GM18508 (cell line): ENCODE results near the gene WWOX.

Experiments
- ATAC-seq: cut with Tn5 transposase; IDR thresholded peaks from one replicate; pipeline ENCODE4 v1.9.1; 2021; ENCODE audit warnings: moderate number of reproducible peaks; ENCODE audit not compliant: insufficient read depth, unreplicated experiment

The WWOX gene

DNA sequence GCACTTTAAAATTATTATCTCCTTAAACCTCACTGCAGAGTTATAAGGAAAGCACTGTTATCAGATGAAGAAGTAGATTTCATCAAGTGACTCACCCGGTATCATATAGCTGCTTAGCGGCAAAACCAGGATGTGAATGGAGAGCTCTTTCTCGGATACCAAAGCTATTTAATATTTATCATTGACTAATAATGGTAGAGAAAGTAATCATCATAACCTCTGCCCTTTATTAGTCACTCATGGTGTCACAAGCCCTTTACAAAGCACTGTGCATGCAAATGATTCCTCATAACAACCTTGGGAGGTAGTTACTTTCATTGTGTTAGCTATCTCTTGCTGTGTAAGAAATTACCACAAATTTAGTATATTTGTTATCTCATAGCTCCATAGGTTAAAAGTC lies 908.2 kb downstream of the WWOX start:
- ATAC-seq = peak; percentile 68

DNA sequence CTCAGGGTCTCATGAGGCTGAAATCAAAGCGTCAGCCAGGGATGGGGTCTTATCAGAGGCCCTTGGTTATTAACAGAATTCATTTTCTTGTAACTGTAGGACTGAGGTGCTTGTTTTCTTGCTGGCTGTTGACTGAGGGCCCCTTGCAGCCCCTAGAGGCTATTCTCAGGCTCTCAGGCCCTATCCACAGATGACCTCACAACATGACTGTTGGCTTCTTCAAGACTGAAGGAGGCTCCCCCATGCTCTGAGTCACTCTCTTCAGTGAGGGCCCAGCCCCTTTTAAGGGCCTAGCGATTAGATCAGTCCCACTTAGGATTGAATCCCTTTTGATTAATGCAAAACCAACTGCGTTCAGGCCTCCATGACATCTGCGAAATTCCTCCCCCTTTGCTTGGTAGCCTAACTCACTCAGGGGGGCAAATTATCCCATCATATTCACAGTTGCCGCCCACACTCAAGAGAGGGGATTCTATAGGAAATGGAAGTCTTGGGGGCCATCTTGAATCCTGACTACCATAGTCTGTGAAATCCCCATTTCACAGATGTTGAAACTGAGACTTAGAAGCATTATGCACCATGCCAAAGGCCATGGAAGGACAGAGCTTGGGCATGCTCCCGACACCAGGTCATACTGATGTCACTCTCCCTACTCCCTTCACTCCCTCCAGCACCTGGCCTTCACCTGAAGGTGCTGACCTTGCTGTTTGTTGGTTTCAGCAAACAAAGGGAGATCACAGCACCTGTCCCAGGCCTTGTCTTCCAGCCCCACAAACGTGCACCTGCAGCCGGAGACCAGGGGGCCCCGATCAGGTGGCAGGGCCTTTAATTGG lies 908.8 kb downstream of the WWOX start:
- no peak for ATAC-seq

DNA sequence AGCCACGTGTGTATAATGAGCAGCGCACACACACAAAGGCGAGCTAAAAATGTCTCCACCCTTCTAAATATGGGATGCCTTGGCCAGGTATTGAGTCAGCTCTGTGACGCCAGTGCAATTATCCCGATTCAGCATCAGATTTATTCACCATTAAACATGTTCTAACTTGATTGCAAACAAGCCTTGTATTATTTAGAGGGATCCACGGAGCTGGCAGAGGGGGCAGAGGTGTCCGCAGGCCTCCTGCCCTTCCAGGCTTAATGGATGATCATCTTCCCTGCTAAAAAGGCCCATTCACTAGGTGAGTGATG lies 909.4 kb downstream of the WWOX start:
- no peak for ATAC-seq

DNA sequence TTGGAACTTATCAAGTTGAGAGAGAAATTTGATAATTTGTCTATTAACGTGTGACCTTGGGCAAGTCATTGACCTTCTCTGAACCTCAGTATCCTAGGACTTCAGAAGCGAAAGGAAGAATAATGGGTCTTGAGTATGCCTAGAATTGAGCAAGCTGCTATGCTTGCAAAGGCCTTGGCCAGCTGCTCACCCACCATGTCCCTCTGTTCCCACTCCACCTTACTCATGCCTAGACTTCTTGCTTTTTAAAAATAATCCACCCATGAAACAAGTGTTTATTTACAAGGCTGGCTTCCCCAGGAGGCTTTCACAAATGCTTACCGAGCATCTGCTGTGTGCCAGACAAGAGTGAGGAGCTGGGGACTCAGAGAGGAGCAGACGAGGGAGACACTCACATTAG lies 910.4 kb downstream of the WWOX start:
- no peak for ATAC-seq

DNA sequence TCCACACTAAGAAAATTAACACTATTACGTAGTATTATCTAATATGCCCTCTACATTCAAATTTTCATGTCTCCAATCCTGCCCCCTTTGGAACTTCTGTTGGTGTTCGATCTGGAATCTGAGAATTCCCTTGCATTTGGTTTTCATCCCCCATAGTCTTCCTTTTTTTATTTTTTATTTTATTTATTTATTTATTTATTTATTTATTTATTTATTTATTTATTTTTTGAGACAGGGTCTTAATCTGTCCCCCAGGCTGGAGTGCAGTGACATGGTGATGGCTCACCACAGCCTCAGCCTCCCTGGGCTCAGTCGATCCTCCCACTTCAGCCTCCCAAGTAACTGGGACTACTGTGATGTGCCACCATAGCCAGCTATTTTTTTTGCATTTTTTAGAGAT lies 911.8 kb downstream of the WWOX start:
- ATAC-seq = no peak

DNA sequence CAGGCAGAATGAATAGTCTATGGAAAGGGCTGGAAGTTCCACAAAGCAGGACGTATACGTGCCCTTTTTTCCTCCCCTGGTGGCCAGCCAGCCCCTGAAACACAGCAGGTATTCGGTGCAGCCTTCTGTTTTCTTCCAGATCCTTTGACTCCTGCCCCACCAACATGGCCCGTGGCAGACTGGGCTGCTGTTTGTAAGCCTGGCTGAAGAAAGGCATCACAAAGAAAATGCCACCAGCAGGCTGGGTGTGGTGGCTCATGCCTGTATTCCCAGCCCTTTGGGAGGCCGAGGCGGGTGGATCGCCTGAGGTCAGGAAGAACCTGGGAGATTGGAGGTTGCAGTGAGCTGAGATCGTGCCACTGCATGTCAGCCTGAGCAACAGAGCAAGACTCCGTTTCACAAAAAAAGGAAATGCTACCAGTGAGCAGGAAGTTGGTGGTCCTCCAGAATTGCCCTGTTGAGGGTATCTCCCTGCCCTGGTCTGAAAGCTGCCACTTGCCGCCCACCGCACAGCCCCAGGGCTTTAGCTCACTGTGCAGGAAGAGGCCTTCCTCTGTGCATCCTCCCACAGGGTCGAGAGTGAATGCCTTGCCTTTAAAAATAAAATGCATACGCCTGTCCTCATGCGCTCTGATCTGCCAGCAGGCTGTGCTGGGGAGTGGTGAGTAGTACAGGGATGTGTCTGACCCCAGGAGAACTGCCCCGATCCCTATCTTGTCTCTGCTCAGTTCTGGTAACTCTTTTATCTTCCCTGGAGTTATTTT lies 913.4 kb downstream of the WWOX start:
- no peak for ATAC-seq

DNA sequence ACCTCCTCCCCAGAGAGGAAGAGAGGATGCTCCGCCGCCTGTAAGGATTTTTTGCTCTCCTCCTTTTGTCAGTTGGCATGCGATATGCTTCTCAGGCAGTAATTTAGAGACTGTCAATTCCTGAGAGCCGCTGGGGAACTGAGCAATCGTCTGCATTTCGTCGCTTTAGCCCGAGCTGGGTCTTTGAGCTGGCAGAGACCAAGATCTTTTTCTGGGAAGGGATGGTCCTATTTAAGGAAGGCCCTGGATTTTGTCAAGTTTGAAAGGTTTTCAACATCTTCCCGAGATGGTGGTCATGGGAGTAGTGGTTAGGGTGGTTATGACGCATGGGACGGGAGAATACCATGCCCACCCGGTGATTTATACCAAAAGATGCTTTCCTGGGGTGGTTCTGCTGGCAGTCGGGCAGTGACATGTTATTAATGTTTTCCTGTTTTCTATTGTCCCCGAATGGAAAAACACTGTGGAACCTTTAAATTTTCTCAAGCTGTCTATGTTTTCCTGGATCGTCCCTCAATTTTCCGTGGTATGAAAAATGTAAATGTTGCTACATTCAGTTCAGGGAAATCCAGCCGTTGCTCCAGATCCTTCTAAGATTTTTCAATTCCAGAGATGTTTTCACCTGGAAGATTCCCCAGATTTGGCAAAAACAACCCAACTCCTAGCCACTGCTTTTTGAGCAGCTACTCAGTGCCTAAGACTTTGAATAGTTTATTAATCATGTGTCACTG lies 914.6 kb downstream of the WWOX start:
- no peak for ATAC-seq

DNA sequence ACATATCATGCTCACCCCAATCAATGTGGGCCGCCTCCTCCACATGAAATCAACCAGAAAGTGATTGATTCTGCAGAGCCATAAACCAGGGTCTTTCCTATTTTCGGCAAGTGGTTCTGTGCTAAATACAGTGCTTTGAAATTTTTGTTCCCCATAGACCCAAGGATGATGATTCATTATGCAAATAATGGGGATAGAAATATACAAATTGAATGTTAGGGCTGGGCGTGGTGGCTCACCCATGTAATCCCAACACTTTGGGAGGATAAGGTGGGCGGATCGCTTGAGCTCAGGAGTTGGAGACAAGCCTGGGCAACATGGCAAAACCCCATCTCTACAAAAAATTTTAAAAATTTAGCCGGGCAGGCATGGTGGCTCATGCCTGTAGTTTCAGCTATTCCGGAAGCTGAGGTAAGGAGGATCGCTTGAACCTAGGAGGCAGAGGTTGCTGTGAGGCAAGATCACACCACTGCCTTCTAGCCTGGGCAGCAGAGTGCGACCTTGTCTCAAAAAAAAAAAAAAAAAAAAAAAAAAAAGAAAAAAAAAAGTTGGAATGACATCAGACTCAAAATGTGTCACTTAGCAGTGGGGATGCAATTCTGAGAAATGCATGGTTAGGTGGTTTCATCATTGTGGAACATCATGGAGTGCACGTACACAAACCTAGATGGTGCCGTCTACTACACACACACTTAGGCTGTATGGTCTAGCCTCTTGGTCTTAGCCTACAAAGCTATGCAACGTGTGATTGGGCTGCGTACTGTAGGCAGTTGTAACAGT lies 919.4 kb downstream of the WWOX start:
- ATAC-seq = no peak

DNA sequence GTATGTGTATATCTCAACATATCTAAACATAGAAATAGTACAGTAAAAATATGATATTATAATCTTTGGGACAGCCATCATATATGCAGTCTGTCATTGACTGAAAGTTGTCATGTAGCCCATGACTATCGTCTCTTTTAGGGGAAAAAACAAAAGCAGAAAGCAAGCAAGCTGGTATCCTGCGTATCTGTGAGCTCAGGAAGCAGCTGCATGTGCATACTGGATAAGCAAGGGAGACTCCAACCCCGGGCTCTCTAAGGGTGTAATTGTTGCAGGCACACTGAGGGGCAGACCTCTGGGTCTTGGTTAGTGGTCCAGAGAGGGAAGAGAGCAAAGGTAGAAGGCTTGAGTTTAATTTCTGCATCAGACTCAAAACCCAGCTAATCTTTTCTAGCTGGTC lies 920.0 kb downstream of the WWOX start:
- ATAC-seq = no peak

DNA sequence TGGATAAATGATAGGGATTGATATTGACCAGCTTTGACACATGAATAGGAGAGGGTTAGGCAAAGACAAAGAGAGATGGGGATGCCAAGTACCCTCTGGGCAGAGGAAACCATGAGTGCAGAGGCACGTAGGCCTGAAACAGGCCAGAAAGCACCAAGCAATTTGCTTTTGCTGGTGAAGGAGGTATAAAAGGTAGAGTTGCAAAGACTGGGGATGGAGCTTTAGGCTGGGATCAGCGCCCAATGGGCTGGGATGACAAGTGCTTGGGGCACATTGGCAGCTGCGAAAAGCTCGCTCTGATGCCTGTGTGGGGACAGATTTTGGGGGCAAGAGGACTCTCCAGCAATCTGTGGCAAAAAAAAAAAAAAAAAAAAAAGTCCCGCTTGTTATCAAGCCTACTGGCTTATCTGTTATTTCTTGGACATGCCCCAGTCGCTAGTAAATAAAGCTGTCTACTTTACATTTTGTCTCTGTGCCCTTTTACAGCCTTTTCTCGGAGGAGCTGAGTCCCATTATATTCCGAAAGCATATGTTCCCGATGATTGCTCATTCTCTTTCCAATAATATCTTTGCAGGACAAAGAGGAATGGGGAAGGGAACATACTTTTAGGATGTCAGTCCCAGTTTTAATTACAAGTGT lies 922.7 kb downstream of the WWOX start:
- no peak for ATAC-seq

DNA sequence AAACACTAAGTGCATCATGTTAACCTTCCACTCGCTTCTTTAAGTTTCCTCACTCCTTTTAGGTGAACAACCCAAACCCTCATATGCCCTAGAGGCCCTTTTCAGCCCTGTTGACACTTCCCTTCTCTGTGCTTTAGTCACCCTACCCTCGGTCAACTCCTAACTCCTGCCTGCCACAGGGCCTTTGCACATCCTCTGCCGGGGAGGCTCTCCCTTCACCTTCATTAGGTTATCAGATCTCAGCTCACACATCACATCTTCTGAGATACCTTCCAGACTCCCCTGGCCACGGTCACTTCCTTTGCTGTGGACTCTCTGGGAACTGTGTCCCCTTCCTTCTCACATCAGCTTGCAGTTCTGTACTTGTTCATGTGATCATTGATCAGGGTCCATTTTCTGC lies 926.7 kb downstream of the WWOX start:
- ATAC-seq = no peak

DNA sequence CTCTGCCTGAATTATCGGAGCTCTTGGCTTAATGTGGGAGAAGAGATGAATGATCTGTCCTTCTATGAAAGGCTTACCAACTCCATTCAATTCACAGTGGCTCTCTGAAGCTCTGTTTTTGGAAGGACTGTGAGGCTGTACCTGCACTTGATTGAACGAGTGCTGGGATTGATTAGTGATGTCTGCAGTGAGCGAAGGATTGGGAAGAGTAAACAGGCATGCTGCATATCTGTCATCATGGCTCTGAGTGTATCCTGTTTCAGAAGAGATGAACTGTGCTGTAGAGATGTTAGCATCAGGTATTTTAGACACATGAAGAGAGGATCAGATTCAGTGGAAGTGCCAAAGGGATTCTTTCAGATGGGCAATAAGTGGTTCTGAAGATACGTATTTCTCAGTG lies 937.1 kb downstream of the WWOX start:
- ATAC-seq = no peak

DNA sequence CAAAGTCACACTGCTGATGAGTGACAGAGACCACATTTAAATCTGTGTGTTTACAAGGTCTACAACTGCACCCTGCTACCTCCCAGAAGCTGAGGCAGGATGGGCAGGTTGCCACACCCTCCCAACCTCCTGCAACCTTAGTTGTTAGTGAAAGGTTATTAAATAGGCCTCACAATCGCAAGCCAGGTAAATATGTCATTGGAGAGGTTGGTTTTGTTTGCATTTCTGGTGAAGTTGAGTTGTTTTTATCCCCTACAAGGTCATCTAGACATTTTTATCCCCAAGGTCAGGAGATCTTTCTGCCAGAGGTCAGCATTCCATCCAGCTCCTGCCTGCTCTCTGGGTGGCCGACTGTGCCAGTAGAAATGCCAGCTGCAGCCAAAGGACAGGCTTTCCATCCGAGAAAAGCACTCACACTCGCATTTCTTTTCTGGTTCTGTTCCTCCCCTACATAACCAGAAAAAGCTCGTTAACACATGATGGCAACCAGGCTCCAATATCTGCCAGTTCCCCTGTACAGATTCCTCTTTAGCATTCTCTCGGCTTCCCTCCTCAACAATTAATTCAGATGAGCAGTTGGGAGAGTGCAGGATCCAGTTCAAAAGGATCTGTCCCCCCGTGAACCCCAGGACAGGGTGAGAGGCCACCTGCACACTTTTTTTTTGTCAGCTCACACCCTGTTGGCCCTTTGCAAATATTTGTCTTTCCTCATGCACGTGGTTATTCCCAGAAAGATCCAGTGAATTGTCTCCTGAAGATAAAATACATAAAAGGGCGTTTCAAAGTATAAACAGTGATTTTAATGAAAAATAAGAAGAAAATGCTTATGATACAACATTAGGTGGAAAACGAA lies 938.3 kb downstream of the WWOX start:
- ATAC-seq = no peak

DNA sequence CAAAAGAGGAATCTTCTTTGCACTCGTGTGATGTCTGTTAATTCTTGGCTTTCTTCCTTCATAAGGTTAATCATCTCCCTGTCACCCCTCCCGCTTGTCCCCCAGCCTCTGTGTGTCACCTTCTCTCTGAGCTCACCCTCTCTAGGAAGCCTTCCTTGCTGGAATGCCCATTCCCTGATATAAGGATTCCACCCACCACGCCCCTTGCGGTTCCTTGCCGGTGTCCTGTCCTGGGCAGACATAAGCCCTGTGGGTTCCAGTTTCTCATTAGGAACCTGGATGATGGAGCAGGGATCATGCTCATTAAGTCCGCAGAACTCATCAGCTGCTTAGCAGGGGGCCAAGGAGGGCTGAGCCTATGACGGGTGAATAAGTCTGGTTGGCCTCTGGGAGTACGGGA lies 941.8 kb downstream of the WWOX start:
- ATAC-seq = no peak

DNA sequence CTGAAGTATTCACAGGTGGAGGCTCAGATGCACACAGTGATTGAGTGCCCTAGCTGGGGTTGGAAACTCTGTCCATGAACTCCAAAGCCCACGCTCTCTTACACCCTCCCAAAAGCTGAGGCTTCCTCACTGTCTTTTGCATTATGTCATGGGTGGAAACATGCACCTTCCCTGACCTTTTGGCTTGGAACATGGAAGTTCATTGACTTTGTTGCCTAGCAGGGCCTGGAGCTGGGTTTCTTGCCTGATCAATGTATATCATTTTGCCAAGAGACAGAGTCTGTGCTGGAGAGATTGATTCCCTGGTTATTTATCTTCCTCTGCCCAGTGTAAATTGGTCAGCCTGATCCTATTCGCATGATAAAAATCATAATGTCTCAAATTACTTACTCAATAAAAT lies 942.7 kb downstream of the WWOX start:
- ATAC-seq = no peak

DNA sequence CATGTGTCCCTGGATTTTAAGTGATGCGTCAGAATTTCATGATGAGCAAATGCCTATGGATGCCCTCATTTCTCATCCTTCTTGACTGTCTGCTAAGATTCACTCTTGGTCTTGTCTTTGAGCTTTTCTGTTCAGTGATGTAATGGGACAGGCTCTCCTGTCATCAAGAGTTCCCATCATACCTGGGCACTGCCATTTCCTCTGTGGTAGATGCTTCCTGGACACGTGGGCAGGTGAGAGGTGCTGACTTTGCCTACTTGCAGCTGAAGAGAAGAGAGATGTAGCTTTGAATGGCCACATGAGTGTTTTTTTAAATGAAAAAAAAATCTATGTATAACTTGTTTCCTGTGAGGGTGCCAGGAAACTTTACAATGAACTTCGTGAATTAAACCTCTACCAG lies 943.4 kb downstream of the WWOX start:
- no peak for ATAC-seq

DNA sequence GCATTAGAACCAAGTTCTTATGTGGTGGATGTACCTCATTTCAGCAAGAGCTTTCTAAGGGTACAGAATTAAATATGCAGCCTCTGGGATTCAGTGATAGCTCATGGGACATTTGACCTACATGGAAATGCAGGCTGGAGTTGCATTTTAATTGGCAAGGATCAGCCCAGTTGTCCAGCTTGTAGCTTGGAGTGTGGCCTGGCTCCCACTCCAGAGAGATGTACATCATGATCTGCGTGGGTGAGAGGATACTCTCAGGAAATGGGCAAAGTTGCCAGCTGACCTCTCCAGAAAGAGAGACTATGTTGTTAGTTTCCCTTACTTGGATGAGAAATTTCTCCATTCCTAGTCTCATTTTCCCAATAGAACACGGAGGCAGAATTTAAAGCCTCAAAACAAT lies 945.7 kb downstream of the WWOX start:
- ATAC-seq = no peak

DNA sequence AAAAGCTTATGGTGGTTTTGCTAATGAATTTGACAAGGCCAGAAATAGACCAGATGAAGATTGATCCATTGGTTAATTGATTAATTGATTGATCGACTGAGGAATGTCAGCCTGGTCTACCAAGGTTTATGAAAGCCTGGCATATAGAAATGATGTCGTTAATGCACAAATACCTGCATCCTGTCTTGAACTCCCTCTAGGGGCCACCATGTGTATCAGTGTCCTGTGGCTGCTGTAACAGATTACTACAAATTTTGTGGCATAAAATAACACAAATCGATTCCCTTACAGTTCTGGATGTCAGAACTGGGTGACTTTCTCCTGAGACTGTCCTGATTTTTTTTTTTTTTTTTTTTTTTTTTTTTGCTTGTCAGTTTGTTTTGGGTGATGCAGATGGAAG lies 947.9 kb downstream of the WWOX start:
- no peak for ATAC-seq

DNA sequence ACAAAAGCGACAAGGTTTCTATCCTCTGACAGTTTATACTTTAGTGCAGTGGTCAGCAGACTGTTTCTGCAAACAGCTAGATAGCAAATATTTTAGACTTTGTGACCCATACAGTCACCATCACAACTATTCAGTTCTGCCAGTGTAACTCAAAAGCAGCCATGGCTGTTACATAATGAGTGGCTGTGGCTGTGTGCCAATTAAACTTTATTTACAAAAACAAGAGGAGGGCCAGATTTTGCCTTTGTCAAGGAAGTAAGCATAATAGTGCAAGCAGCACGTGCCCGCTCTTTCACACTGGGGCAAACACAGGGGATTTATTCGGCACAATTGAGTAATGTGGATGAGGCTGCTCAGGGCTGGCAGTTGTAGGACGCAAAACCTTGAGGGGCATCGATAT lies 949.6 kb downstream of the WWOX start:
- no peak for ATAC-seq
